Peyer's patch (tissue), 4 donors: ENCODE measurements around the gene CTSD.

Experiments used
- CTCF ChIP-seq, 6 experiments: fragments of 450-650 bp in 4 of 6; fragments of 200-600 bp in 2 of 6; sonication (generic) in 1 of 6; IDR thresholded peaks; one replicate each; pipeline ENCODE4 v1.5.1; 2017 to 2019; ENCODE audit warnings: antibody characterized with exemption in 6 of 6, mild to moderate bottlenecking in 3 of 6, moderate library complexity in 1 of 6
- POLR2A ChIP-seq, 2 donors: fragments of 450-650 bp; IDR thresholded peaks; one replicate each; pipeline ENCODE4 v1.5.1; 2017; ENCODE audit warnings: antibody characterized with exemption in 2 of 2, mild to moderate bottlenecking in 2 of 2, moderate library complexity in 2 of 2

GRCh38 chr11:1756791-1757771 is 6.6 kb downstream of the CTSD start:
- TF ChIP-seq CTCF (IDR thresholded peaks at IDR 0.05) (no peak), POLR2A (IDR thresholded peaks at IDR 0.05) (no peak)
